Measurements from ENCODE around the gene TBPL2.
"Not testable (repeated sequence)": the region's sequence is repeated elsewhere in the genome, so short reads cannot be mapped to it uniquely, and the experiment has no call there.

TBPL2 gene

GRCh38 chr14:55399852-55400251, 40.6 kb downstream of the TBPL2 start:
- DNase-seq = no peak

DNA sequence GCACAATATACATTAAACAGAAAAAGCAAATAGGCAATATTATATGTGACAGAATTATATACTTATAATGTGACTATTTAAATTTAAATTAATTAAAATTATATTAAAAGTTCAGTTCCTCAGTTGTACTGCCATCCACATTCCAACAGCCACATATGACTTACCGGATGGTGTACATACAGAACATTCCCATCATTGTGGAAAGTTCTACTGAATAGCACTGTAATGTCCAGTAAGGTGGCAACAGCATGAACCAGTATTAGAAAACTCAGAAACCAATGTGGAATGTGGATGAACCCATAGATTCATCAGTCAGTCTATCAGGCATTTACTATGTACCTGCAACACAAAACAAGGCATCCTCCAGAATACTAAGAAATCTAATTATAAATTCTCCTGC, 41.2 kb downstream of the TBPL2 start:
- DNase-seq = no peak

GRCh38 chr14:55398679-55399078, 41.7 kb downstream of the TBPL2 start:
- DNase-seq = no peak

GRCh38 chr14:55389330-55389729, 51.1 kb downstream of the TBPL2 start:
- no peak for DNase-seq

DNA sequence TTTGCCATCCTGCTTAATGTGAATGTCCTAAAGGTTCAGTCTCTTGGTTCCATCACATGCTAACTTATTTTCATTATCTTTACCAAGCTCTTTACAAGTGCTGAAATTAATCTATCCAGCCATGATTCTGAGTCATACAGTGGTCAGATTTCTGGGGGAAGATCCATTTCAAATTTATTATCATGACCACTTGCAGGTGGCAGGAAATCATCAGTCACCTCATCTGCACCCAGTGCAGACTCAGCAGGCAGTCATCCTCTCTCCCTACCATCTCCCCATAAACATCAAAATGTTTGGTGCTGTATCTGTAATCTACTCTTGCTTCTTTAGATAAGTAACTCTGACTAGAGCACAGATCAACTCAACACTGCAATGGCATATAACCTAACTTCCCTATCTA, 52.3 kb downstream of the TBPL2 start:
- DNase-seq = no peak

GRCh38 chr14:55387121-55387520, 53.3 kb downstream of the TBPL2 start:
- no peak for DNase-seq

GRCh38 chr14:55386037-55386808, 54.2 kb downstream of the TBPL2 start:
- DNase-seq = no peak

- DNase-seq = no peak
Observed at GRCh38 chr14:55384536-55384935, 55.9 kb downstream of the TBPL2 start.

- no peak for DNase-seq
Observed at GRCh38 chr14:55383541-55384140, 56.8 kb downstream of the TBPL2 start.

DNA sequence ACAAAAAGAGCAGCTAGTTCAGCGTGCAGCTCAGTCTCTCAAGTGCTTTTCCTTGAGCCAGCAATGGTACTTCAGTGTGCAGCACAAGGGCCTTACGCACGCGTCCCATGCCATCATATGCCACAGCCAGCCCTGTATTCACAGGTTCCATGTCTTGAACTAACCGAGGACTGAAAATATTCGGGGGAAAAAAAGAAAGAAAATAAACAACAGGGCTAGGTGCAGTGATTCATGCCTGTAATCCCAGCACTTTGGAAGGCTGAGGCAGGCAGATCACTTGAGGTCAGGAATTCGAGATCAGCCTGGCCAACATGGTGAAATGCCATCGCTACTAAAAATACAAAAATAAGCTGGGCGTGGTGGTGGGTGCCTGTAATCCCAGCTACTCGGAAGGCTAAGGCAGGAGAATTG, 57.4 kb downstream of the TBPL2 start:
- not testable (repeated sequence) for DNase-seq

GRCh38 chr14:55382483-55382882, 57.9 kb downstream of the TBPL2 start:
- no peak for DNase-seq

DNA sequence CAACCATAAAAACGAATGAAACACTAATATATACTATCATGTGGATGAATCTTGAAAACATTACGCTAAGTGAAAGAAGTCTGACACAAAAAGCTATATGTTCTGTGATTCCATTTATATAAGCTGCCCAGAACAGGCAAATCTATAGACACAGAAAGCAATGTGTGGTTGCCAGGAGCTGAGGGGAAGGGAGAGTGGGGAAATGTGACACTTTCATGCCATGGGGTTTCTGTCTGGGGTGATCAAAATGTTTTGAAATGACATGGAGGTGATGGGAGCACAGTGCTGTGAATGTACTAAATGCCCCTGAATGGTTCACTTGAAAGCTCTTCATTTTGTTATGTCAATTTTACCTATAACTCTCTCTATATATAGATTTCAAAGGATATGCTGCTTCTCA, 58.9 kb downstream of the TBPL2 start:
- DNase-seq = no peak

GRCh38 chr14:55381040-55381439, 59.4 kb downstream of the TBPL2 start:
- no peak for DNase-seq

- DNase-seq = no peak
Observed at GRCh38 chr14:55377236-55377635, 63.2 kb downstream of the TBPL2 start.

GRCh38 chr14:55374771-55375170, 65.6 kb downstream of the TBPL2 start:
- no peak for DNase-seq

DNA sequence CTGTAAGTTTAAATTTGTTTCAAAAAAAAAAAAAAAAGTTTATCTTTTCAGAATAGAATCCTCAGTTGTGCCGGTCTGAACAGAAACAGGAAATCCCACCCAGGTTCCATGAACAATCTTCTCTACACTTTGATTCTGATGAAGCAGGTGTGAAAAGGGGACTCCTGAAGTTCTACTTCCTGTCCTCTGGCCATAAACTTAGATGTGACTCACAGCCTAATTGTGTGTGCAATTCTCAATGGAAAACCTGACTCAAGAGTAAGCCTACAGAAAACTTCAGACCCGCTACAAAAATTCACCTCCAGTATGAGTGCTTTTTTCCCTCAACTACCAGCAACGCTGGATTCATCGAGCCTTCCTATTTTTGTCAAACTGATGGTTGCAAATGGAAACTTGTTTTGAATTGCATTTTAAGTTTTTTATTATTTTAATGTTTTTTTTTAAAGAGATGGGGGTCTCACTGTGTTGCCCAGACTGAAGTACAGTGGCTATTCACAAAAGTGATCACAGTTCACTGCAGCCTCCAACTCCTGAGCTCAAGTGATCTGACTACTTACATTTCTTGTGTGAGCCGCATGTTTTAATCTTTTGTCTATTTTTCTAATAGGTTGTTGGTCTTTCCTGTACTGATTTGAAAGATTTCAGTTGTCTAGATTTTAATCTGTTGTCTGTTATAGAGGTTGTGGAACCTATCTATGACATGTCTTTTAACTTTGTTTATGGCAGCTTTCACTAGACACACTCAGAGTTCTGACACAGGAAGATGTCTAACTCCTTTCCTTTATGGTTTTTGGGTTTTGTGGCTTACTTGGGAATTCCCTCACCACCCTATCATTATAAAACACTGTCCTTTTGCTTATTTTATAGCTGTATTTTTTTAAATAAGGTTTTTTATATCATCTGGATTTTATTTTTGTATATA, 66.4 kb downstream of the TBPL2 start:
- DNase-seq = no peak

GRCh38 chr14:55372825-55373224, 67.6 kb downstream of the TBPL2 start:
- DNase-seq = no peak

DNA sequence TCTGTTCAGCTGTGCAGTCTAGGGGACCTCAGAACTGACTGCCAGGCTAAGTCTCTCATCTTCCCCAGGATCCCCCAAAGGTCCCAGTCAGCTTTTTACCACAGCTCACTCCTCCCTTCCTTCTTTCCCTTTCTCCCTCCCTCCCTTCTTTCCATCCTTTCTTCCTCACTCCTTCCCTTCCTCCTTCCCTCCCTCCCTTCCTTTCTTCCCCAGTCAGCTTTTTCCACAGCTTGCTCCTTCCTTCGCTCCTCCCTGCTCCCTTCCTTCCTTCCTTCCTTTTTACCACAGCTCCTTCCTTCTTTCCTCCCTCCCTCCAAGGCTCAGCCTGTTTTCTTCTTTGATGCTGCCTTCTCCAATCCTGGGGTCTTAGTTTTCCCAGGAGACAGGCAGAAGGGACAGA, 68.0 kb downstream of the TBPL2 start:
- DNase-seq = no peak

DNA sequence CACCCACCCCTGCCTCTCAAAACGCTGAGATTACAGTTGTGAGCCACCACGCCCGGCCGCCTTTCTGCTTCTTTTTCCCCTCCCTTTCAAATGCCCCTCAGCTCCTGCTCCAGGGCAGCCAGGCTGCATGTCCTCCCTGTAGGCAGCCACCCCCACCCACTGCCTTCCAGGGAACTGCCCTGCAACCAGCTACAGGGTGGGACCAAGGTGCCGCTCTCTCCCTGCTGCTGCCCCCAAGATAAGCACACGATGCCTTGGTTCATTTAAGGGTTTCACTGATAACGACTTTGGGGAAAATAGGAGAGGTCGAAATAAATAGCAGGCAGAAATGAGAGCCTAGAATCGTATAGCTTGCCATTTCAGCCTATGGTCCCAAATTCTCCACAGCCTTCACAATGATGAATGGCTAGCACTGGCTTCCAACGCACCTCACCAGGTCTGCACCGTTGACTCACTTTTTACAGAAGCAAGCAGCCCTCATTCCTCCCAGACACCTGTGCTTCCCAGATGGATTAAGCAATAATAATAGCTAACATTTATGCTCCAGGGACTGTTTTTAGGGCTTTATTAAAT, 69.4 kb downstream of the TBPL2 start:
- DNase-seq = no peak

DNA sequence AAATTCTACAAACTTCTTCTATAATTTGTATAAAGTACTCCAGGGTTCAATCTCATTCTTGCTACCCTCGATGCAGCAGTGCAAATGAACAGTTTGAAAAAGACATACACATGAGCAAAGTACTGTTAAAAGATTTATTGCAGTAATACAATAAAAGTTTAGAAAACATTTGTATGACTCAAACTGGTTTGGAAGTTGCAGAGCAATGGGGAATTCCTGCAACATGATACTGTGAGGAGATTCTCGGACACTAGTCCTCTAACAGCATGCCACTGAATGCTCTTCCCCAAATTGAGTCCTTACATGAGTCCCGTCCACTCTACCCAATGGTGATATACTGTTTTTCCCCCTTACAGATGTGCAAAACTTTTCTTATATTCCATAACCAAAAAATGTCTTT, 74.1 kb downstream of the TBPL2 start:
- no peak for DNase-seq
